H1 (cell line): ENCODE results near the gene MBOAT1.

Experiments
- ASH2L ChIP-seq: fragments of 200-600, 300-600 bp; sonication (generic); IDR thresholded peaks from one replicate; pipeline ENCODE4 v1.7.1; 2017; ENCODE audit warnings: low read length
- BACH1 ChIP-seq: IDR thresholded peaks from 2 replicates; pipeline ENCODE4 v1.6.1; 2012; ENCODE audit warnings: low read length, improper control_type of control experiment
- CEBPB ChIP-seq: IDR thresholded peaks from 2 replicates; pipeline ENCODE4 v1.6.1; 2012; ENCODE audit warnings: low read depth, low read length
- CREB1 ChIP-seq: IDR thresholded peaks from 2 replicates; pipeline ENCODE4 v1.6.1; 2012; ENCODE audit warnings: inconsistent platforms
- POLR2A ChIP-seq, 2 experiments: IDR thresholded peaks; 1 replicate in 1 of 2; 2 replicates in 1 of 2; pipeline ENCODE4 v1.6.1; 2011; ENCODE audit warnings: low read depth in 2 of 2, low read length in 2 of 2, mild to moderate bottlenecking in 2 of 2; ENCODE audit errors: control extremely low read depth in 1 of 2
- POLR2AphosphoS5 ChIP-seq: IDR thresholded peaks from 2 replicates; pipeline ENCODE4 v1.6.1; 2011; ENCODE audit warnings: low read depth, low read length
- SP1 ChIP-seq: IDR thresholded peaks from 2 replicates; pipeline ENCODE4 v1.6.1; 2011; ENCODE audit warnings: low read depth, low read length
- TBP ChIP-seq: IDR thresholded peaks from 2 replicates; pipeline ENCODE4 v1.6.1; 2011; ENCODE audit warnings: low read depth, low read length, improper control_type of control experiment
- TEAD4 ChIP-seq: IDR thresholded peaks from 2 replicates; pipeline ENCODE4 v1.6.1; 2012; ENCODE audit warnings: low read depth, low read length, inconsistent platforms, mixed read lengths
- YY1 ChIP-seq: IDR thresholded peaks from 2 replicates; pipeline ENCODE4 v1.6.1; 2011; ENCODE audit warnings: low read depth, mild to moderate bottlenecking, low read length
- TF ChIP-seq, protein P1 (sequence below), 3 experiments: IDR thresholded peaks; 1 replicate in 2 of 3; 2 replicates in 1 of 3; pipeline versions ENCODE4 v1.5.1 to v1.6.1; 2011; ENCODE audit warnings: low read length in 3 of 3, mild to moderate bottlenecking in 3 of 3, inconsistent platforms in 2 of 3, low read depth in 1 of 3, moderate library complexity in 1 of 3; ENCODE audit not compliant: insufficient read depth in 1 of 3; ENCODE audit errors: control extremely low read depth in 1 of 3

DNA sequence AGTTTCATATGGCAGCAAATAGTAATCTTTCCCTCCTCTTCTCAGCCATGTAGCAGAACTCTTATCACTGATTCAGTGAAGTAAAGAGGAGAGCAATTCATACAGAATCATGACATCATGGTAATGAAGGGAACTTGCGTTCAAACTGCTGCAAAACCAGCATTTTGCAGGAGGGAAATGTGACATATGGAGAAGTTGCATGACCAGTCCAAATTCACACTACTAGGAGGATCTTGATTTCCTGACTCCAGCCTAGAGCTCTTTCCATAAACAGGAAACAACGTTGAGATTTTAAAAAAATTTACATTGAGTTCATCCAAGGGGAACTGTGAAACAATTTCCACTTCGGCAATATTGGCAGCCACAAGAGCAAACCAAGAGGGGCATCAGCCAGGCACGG lies 63.8 kb downstream of the MBOAT1 start:
- TF ChIP-seq CEBPB: no peak
- TF ChIP-seq, protein P1, sequence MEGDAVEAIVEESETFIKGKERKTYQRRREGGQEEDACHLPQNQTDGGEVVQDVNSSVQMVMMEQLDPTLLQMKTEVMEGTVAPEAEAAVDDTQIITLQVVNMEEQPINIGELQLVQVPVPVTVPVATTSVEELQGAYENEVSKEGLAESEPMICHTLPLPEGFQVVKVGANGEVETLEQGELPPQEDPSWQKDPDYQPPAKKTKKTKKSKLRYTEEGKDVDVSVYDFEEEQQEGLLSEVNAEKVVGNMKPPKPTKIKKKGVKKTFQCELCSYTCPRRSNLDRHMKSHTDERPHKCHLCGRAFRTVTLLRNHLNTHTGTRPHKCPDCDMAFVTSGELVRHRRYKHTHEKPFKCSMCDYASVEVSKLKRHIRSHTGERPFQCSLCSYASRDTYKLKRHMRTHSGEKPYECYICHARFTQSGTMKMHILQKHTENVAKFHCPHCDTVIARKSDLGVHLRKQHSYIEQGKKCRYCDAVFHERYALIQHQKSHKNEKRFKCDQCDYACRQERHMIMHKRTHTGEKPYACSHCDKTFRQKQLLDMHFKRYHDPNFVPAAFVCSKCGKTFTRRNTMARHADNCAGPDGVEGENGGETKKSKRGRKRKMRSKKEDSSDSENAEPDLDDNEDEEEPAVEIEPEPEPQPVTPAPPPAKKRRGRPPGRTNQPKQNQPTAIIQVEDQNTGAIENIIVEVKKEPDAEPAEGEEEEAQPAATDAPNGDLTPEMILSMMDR (IDR thresholded peaks at IDR 0.05; ENCODE audit: control extremely low read depth in 1 of 3, insufficient read depth in 1 of 3, low read depth in 1 of 3, low read length in 3 of 3): no peak
- TF ChIP-seq SP1: no peak
- no peak for TF ChIP-seq TBP
- no peak for TF ChIP-seq YY1
- no peak for TF ChIP-seq ASH2L
- no peak for TF ChIP-seq POLR2AphosphoS5
- no peak for TF ChIP-seq POLR2A (IDR thresholded peaks at IDR 0.05; ENCODE audit: control extremely low read depth in 1 of 2, low read depth in 2 of 2, low read length in 2 of 2)
- no peak for TF ChIP-seq BACH1
- TF ChIP-seq CREB1: no peak
- no peak for TF ChIP-seq TEAD4
